HG03342 (cell line): ENCODE measurements around the gene PSD4.

Experiments used
- ATAC-seq: cut with Tn5 transposase; IDR thresholded peaks from one replicate; pipeline ENCODE4 v1.9.1; 2021; ENCODE audit warnings: mild to moderate bottlenecking, moderate library complexity; ENCODE audit not compliant: unreplicated experiment

The PSD4 gene

DNA sequence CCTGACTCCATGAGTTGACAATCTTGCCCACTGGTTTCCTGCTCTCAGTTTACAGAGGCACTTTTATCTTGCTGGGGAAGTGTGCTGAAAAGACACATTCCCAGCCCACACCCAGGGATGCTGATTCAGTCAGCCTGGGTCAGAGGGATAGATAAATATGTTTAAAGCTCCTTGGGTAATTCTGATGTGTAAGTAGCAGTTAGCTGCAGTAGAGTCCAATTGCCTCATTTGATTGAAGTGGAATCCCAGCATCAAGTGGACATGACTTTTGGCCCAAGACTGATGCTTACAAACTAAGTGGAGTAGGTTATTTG lies 29.4 kb downstream of the PSD4 start:
- ATAC-seq, result no peak

DNA sequence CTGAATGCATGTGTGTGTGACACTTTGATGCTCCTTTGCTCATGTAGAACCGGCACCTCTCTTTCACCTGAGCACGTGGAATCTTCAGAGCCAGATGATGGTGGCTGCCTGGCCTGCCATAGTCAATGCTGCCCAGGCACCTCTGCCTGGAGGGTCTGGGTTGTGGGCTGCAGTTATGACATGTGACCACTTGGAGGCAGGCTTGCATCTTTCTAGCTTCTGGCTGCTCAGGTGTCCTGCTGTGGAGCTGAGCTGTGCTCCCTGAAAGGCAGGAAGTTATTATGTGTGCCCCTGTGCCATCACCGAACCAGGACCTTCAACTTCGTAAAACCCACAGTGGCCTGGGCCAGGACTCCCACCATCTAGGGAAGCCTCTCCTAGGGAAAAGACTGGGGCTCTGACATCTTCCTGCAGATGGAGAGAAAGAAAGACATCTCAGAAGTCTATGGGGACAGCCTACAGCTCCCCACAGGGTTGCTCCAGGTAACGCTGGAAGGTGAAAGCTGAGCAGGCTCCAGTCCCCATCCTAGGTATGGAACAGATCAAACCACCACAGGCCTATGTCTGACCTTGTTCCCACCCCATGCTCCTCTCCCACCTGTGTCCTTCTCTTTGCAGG lies 30.2 kb downstream of the PSD4 start:
- ATAC-seq, result peak; percentile 89

DNA sequence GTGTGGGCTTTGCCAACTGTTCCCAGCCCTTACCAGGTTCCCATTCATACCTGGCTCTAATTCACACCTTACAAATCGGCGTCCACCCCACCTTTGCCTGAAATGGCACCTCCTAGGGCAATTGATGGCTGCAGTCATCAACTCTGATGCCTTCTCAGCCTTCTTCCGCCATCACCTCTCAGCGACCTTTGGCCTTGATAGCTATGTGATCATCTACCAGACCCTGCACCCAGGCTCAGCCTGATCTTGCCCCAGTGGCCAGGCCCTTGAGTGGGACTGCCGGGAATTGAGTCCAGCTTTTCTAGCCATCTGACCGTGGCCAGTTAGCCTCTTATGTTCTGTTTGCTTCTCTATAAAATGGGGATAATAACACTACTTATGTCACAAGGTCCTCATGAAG lies 32.5 kb downstream of the PSD4 start:
- ATAC-seq, result no peak

DNA sequence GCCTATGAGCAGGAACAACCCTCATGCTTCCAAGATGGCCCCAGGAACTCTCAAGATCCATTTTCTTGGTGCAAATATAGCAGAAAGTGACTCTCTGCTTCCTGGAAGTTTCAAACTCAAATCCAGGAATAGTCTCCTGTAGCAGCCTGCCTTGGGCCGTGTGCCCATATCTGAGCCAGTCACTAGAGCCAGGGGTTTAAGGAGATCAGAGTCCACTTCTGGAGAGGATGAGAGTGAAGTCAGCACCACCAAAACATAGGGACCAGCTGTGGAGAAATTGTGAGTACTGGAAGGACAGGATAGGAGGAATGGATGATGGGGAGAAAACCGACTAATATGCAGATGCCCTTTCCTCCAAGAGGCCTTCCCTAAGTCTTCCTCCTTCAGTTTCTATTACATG lies 33.2 kb downstream of the PSD4 start:
- ATAC-seq, result no peak

- no peak for ATAC-seq
These were observed 34.6 kb downstream of the PSD4 start for GRCh38 chr2:113208396-113208795.

DNA sequence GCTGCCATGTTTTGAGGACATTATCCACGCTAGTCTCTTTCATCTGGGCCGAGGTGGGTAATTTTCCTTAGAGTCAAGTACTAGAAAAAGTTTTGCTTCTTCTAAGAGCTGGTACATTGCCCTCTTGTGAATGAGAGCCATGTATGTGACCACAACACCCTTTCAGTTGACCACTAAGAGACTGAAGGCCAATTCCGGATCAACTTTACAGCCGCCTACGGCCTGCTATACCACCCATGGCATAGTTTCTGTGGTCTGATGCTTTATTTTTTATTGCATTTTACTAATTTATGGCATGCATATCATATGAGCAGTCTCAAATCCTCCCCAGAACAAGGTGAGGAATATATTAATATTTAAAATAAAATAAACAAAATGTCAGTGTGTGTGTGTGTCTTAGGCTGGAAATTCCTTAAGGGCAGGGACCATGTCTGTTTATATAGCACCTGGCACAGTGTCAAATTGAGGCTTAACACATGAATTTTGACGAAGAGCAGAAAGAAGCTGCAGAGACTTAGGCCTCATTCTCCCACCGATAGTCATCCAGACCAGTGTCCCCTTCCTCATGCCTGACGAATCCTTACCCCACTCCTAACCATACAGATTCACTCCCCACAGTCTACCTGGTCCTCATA lies 35.4 kb downstream of the PSD4 start:
- ATAC-seq, result no peak

DNA sequence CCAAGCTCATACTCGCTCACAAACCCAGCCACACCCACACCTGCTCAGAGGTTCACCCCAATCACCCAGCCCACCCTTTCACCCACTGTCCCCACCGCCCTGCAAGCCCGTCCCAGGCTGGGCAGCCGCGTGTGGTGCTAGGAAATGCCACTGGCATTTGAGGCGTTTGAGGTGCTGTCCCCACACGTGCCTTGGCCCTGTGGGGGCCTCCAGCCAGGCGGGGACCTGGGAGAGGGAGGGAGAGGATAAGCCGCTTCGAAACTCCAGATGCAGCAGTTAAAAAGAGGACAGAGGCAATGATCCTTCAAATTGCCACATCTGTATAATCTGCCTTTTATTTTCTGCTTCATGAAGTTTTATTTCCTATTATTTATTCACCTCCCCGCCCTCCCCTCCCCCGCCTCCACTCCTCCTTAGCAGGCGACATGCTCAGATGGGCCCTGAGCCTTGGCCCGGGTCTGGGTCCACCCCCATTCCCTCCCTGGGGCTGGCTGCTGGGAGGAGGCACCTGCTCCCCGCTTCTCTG lies 35.9 kb downstream of the PSD4 start:
- no peak for ATAC-seq

DNA sequence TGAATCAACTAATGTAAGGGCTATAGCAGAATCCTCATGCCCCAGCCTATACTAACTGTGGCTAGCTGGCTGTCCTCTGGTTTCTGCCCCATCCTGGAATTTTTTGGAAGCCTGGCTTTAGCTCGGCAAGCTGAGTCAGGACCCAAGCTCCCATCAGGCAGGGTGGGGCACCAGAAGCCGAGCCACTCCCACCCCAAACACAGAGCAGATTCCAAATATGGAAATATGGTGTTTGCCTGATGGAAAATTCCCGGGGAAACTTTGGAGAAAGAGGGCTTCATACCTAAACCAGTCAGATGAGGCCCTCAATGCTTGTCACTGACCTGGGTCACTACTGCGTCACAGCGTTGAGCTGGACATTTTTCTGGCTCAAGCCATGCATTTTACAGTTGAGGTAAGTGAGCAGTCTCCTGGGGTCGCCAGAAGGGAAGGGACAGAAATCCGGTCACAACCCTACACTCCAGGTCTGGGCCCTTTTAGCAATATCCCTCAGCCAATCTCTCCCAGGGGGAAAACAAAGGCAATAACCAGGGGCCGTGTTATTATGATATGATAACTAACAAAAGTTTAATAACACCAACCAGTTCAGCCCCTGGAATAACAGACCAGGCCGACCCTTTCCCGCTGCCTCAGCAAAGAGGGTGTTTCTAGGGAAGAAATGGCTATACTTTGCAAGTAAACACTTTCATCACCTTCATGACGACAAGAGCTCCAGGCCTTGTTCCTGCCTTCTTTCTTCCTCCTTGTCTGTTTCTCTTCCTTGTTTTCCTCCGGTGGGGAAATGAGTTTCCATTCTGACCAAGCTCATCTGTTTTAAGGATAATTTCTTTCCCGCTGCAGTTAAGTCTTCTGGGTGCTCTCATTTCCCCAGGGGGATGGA lies 37.7 kb downstream of the PSD4 start:
- no peak for ATAC-seq

DNA sequence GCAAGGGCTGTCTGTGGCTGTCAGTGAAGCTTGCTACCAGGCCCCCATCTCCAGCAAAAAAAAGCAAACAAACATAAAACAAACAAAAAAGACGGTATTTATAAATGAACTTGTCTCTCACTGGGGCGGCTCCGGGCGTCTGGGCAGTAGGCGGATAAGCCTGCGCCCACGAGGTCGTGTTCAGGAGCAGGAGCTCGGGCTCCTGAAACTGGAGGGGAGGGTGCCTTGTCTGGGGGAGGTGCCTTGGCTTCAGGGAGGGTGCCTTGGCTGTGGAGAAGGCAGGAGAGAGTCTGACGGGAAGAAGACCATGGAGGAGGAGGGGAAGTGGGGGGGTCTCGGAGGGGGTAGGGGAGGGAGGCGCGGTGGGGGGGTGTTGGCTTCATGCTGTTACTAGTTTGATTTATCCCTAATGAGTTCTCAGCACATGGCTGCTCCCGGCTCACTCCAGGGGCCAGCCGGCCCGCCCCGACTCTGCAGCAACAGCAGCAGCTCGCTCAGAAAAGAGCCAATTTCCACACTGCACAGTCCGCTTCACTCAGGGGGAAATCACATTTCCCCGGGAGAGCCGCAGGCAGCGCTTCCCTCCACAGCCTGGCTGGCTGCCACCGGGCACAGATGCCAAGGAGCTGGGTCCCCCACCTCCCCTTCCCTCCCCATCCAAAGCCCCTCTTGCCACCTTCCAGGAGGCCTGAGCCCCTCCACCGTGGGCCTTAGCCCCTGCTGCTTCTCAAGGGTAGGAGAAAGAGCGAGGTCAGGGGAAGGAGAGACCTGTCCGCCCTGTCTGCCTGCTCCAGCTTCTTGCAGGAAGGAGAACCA lies 38.7 kb downstream of the PSD4 start:
- ATAC-seq, result no peak

DNA sequence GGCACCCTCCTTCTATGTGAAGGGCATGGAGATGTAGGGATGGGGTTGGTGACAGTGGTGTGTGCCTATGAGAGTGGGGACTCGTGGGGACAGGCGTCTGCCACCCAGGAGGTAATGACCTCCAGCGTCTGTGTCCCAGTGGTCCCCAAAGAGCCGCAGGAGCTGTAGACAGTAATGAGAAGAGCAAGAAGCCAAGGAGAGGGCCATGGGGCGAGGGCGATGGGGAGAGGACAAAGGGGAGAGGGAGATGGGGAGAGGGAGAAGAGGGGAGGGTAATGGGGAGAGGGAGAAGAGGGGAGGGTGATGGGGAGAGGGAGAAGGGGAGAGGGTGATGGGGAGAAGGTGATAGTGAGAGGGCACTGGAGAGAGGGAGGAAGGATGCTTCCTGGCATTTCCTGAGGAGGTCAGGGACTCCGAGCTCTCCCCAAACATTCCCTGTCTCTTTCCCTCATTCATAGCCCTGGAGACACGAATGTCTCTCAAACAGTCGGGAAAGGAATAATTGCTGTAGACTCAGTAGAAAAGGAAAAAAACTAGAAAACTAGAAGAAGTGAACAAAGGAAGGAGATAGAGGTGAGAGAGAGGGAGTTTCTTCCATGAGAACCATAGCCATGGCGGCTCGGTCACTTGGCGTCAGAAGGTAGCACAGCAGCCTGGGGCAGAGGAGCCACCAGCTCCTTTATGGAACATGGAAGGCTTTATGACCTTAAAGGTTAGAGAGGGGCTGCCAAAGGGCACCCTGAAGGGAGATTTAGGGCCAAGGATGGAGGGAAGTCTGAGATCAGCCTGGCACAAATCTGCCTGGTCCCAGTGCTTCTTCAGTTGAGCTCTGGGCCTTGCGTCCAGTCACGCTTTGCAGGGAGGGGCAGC lies 39.5 kb downstream of the PSD4 start:
- ATAC-seq, result no peak

DNA sequence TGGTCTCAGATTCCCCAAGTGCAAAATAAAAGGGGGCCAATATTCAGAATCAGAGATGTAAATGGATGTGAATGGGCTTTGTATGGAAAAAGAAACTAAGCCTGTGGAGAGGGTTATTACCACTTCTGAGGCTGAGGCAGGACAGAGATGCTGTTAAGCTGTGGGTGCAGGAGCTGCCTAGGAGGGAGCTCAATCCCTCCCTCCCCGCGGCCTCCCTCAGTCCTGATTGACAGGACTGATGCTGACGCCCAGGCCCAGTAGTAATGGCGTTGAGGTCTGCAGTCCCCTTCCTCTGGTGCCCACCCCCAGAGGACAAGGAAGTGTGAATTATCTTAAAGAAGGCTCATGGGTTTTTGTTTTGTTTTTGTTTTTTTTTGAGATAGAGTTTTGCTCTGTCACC lies 40.4 kb downstream of the PSD4 start:
- ATAC-seq, result no peak

DNA sequence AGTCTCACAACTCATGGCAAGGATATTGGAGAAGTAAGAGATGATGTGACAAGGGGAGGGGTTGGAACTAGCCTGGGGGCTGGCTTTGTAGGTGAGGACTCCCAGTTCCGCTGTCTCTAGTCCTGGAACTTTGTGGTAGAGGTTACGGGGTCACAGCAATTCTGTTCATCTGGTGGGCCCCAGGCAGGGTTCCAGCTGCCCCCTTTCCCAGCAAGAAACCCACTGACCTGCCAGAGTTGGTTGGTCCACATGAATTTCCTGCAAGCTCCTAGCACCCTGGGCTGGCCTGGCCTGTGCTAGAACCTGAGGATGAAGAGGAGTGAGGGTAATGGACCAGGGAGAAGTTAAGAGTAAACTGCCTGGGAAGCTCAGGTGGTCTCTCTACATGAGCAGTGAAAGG lies 41.3 kb downstream of the PSD4 start:
- ATAC-seq, result no peak

DNA sequence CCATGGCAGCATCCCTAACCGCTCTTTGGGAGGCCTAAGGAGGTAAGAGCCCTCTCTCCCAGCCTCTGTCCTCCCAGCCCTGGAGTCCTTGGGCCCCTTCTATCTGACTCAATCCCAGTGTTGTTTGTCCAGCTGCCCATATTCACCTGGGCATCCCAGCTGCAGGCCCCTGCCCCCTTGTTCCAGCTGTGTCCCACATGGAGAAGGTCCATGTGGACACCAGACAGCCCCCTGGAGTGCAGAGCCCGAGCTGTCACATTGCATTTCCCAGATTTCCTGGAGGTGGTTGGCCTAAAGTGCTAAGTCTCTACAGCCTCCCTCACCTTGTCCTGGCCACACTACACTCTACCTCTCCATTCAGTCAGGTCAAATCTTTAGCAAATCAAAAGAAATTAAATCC lies 42.5 kb downstream of the PSD4 start:
- no peak for ATAC-seq

DNA sequence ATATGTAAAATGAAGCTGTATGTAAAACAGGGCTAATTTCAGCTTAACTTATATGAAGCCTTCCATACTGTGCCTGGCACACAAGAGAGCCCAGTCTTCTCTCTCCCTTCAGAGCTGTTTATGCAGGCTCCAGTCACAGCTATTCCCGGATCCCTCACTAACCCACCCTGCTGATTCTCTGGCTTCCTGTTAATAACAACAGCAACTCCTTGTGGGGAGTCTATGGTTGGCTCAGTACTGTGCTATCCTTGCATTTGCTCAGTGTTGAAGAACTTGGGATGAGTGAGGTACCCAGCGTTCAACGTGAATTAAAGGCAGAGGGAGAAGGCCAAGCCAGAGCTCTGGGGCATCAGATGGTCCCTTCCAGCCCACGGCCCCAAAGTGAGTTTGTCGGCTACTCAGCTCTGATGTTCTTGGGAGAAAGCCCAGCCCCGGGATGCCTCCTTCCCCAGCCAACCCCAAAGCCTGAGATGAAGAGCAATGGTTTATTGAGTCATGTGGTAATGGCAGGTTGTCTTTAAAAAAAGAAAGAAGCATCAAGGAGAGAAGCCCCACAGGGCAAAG lies 43.2 kb downstream of the PSD4 start:
- ATAC-seq, result no peak

- no peak for ATAC-seq
These were observed 43.9 kb downstream of the PSD4 start for GRCh38 chr2:113217455-113218282.

DNA sequence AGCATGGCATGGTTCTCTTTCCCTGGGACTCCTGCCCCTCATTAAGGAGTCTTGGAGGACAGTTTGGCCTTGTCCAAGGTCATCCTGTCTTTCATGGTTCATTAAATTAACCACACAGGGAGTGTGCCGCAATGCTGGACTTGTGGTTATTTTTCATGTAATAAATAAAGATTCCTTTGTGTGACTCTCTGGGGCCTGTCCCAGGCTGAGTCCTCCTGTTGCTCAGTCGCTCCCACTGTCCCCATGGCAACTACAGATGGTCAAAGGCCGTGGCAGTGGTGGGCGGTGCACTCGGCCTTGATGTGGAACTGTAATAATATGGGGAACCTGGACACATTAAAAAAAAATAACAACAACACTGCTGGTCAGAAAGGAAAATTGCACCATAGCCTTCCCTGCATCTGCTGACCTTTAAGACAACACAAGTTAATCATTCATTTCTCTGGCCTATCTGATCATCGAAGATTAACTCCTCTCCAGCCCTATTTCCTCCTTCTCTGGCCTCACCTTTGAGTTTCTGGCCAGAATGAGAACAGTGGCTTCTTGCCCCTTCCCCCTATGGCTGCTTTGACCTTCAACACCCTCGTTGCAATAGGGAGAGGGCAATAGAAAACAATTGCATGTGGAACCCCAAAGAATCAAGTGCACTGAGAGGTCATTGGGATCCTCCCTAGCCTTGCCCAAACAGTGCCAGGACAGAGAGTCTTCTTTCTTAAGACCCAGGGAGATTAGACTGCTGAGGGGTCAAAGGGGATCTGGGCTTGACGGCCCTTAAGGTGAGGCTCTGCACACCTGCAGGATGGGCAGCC lies 44.7 kb downstream of the PSD4 start:
- ATAC-seq, result no peak

DNA sequence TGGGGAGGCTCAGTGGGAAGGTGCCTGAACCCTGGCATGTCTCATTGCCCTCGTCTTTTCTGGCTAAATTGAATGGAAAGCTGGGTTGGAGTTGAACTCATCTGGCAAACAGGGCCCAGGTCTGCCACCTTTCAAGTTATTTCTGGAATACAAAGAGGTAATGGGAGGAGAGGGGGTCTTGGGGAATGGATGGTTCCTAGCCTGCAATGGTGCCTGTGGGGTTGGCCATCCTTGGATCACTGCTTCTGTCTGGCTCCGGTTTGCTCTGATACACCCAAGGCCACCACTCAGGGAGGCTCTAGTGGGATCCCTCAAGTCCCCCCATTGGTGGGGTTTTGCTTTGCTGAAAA lies 45.3 kb downstream of the PSD4 start:
- ATAC-seq, result no peak

DNA sequence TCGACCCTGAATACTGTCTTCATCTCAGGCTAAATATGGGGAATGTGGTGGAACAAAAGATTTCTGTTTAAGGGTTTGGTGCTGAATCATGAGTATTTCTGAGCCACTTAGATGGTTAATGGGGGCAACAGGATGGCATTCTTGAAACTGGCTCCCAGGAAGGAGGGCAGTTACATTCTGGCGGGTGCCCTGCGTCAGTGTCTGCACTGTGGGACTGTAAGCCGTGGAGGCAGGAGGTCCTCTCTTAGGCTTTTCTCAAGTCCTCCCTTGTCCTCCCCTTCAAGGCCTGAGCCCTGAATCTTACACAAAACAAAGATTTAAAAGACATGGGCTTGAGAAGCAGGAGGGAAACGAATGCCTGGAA lies 45.7 kb downstream of the PSD4 start:
- ATAC-seq, result no peak
